Breast epithelium (tissue), 4 donors: ENCODE results near the gene ITGB8. TPM values are rescaled to one million over a fixed set of nuclear protein-coding genes. Genes with fewer than 3 reads are reported as not detected.

Source experiments
- DNase-seq, 2 donors: peaks; one replicate each; pipeline ENCODE4 v3.0.0-alpha.2; 2019; ENCODE audit warnings: low spot score in 2 of 2
- H3K27ac ChIP-seq, 2 donors: fragments of 200-600 bp; sonication (generic) in 1 of 2; one replicate each; pipeline ENCODE4 v1.5.1; 2016 to 2019; ENCODE audit warnings: mild to moderate bottlenecking in 1 of 2
- H3K27me3 ChIP-seq, 2 donors: fragments of 200-600 bp; sonication (generic) in 1 of 2; one replicate each; pipeline versions ENCODE4 v1.5.1 to v1.6.0; 2017 to 2019; ENCODE audit warnings: control low read depth in 1 of 2, mild to moderate bottlenecking in 1 of 2
- H3K36me3 ChIP-seq: fragments of 200-600 bp; one replicate; pipeline ENCODE4 v1.5.1; 2019
- H3K4me1 ChIP-seq, 2 donors: fragments of 200-600 bp; sonication (generic); one replicate each; pipeline ENCODE4 v1.5.1; 2016 to 2019; ENCODE audit warnings: control low read depth in 1 of 2
- H3K4me3 ChIP-seq, 3 donors: fragments of 200-600 bp; sonication (generic); 1 replicate in 2 of 3; 2 replicates in 1 of 3; pipeline ENCODE4 v1.5.1; 2016 to 2019; ENCODE audit warnings: mild to moderate bottlenecking in 3 of 3, moderate library complexity in 2 of 3
- H3K9me3 ChIP-seq, 2 donors: fragments of 200-600 bp; sonication (generic) in 1 of 2; one replicate each; pipeline ENCODE4 v1.5.1; 2016 to 2019; ENCODE audit warnings: control low read depth in 1 of 2
- POLR2A ChIP-seq: fragments of 450-650 bp; IDR thresholded peaks from one replicate; pipeline ENCODE4 v1.6.1; 2016; ENCODE audit warnings: antibody characterized with exemption, mild to moderate bottlenecking, moderate library complexity
- POLR2AphosphoS5 ChIP-seq, 3 donors: sonication (generic); formaldehyde crosslinking; IDR thresholded peaks; one replicate each; pipeline ENCODE4 v1.6.1; 2017; ENCODE audit warnings: antibody characterized with exemption in 3 of 3
- intact Hi-C: fragments of 100-400 bp; cut with DNase I; formaldehyde crosslinking; loops from one replicate; pipeline ENCODE4 v1.15.1; 2023; ENCODE audit warnings: low total_unique reads
- total RNA-seq, 3 donors: library from RNA; depleted of rRNA; stranded (reverse); fragments of >200 nt; gene quantifications; one replicate each; pipeline ENCODE4 v1.1.0, GENCODE V29; 2016
- TF ChIP-seq, protein P1 (sequence below), 3 donors: fragments of 450-650 bp; IDR thresholded peaks; one replicate each; pipeline ENCODE4 v1.5.1; 2016 to 2017; ENCODE audit warnings: antibody characterized with exemption in 3 of 3, mild to moderate bottlenecking in 3 of 3, moderate library complexity in 3 of 3

ITGB8 gene
- total RNA-seq, 3 donors from 2014 or later, result 1.6 to 154 (median 52.1) TPM

DNA sequence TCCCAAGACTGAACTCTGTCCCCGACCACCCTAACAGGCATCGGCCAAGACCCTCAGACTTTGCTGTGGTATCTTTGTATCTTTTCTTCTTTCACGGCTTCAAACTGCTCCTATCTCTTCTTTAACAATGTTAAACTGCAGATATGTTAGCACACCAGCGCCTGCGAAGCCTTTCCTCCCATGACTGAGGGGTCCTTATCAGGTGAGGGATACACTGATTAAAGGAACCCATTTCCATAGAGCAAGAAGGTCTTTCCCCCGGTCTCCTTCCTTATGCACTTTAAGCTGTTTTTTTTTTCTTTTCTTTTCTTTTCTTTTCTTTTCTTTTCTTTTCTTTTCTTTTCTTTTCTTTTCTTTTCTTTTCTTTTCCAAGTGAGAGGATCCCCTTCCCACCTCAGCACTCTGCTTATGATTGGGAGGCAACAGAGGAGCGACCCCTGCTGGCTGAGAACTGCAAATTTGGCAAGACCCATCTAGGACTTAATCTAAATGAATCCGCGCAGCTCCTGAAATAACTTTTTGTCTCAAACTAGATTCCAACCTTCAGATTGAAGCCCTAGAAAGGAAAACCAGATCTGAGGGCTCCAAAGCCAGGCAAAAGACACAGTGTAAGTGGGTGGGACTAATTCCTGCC is 109.9 kb downstream of the ITGB8 start:
- Histone ChIP-seq H3K27me3 (no peaks in the 10 kb centered on the region), H3K36me3 (no peaks in the 10 kb centered on the region), H3K27ac (no peak overlapping the region), H3K9me3 (peaks cover 0 to 11% of the 10 kb centered on the region in 2 donors), H3K4me3 (no peak overlapping the region), H3K4me1 (no peaks in the 10 kb centered on the region)
- TF ChIP-seq POLR2AphosphoS5 (IDR thresholded peaks at IDR 0.05), result no peak
- TF ChIP-seq, protein P1, sequence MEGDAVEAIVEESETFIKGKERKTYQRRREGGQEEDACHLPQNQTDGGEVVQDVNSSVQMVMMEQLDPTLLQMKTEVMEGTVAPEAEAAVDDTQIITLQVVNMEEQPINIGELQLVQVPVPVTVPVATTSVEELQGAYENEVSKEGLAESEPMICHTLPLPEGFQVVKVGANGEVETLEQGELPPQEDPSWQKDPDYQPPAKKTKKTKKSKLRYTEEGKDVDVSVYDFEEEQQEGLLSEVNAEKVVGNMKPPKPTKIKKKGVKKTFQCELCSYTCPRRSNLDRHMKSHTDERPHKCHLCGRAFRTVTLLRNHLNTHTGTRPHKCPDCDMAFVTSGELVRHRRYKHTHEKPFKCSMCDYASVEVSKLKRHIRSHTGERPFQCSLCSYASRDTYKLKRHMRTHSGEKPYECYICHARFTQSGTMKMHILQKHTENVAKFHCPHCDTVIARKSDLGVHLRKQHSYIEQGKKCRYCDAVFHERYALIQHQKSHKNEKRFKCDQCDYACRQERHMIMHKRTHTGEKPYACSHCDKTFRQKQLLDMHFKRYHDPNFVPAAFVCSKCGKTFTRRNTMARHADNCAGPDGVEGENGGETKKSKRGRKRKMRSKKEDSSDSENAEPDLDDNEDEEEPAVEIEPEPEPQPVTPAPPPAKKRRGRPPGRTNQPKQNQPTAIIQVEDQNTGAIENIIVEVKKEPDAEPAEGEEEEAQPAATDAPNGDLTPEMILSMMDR (IDR thresholded peaks at IDR 0.05), result peak in 1 of 3 donors; percentile 9
- DNase-seq, result no peak
- intact Hi-C loops, result no loop called here

DNA sequence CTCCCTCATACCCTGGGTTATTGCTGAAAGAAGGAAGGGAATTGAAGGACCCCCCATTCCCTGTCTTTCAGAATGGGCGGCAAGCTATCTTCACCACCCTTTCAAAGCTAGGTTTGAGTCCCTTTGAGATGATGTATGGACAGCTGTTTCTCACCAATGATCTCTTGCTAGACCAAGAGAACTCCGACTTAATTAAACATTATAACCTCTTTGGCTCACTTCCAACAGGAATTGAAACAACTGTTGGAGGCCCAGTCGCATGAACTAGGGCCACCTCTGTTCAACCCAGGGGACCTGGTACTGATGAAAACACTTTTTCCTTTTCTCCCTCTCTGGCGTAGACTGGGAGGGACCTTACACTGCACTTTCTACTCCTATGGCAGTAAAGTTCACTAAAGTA is 110.6 kb downstream of the ITGB8 start:
- Histone ChIP-seq H3K9me3 (peaks cover 0 to 11% of the 10 kb centered on the region in 2 donors), H3K4me3 (no peak overlapping the region), H3K36me3 (no peaks in the 10 kb centered on the region), H3K4me1 (no peaks in the 10 kb centered on the region), H3K27me3 (no peaks in the 10 kb centered on the region), H3K27ac (no peak overlapping the region)
- no peak for DNase-seq
- TF ChIP-seq POLR2AphosphoS5 (IDR thresholded peaks at IDR 0.05) (no peak), POLR2A (no peak)
- TF ChIP-seq, protein P1 (IDR thresholded peaks at IDR 0.05), result no peak
- intact Hi-C loops, result no loop called here

DNA sequence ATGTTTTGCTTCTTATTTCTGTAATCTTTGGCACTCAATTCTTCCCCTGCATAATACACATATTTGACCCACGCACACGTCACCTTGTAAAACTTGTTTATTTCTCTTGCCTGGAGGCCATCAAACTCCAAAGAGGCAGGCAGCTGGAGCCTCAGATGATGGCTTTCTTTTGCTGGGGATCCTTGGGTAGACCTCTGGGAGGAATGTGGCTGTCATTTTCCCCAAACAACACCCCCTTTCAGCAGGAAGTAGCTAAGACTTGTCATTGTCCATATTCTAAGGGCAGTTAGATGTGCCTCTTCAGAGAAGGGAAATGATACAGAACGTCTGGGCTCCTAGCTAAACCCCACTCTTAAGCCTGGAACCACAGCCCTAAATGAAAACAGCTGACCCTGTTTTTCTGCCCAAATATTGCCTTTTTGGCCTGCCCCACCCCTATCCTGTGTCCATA is 111.3 kb downstream of the ITGB8 start:
- no peak for DNase-seq
- H3K27me3 ChIP-seq, result no peaks in the 10 kb centered on the region
- intact Hi-C loops, result no loop called here
- no peak overlapping the region for H3K4me3 ChIP-seq
- peaks cover 0 to 11% of the 10 kb centered on the region in 2 donors for H3K9me3 ChIP-seq
- no peaks in the 10 kb centered on the region for H3K4me1 ChIP-seq
- H3K36me3 ChIP-seq, result no peaks in the 10 kb centered on the region
- no peak for TF ChIP-seq POLR2AphosphoS5 (IDR thresholded peaks at IDR 0.05)
- TF ChIP-seq, protein P1 (IDR thresholded peaks at IDR 0.05), result no peak
- TF ChIP-seq POLR2A, result no peak
- H3K27ac ChIP-seq, result no peak overlapping the region

DNA sequence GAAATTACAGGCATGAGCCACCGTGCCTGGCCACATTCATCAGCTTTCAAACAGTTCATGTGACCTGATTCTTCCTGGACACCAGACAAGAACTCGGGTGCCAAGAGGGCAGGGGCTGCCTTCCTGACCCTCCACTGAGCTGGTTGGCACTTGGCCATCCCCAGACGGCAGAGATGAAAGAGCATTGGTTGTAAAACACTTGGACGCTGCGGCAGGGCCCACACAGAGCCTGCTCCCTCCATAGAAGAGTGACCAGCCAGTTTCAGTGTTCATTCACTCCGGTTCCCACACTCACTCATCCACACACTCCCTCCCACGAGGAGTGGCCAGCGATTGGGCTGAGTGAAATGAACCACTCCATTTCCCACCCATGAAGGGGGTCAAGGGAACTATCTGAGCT is 112.3 kb downstream of the ITGB8 start:
- no peaks in the 10 kb centered on the region for H3K27me3 ChIP-seq
- TF ChIP-seq, protein P1 (IDR thresholded peaks at IDR 0.05), result no peak
- TF ChIP-seq POLR2AphosphoS5 (IDR thresholded peaks at IDR 0.05), result no peak
- TF ChIP-seq POLR2A, result no peak
- H3K4me1 ChIP-seq, result no peaks in the 10 kb centered on the region
- H3K9me3 ChIP-seq, result peaks cover 0 to 11% of the 10 kb centered on the region in 2 donors
- no peak overlapping the region for H3K4me3 ChIP-seq
- H3K36me3 ChIP-seq, result no peaks in the 10 kb centered on the region
- H3K27ac ChIP-seq, result no peak overlapping the region
- DNase-seq, result no peak
- intact Hi-C loops, result no loop called here

DNA sequence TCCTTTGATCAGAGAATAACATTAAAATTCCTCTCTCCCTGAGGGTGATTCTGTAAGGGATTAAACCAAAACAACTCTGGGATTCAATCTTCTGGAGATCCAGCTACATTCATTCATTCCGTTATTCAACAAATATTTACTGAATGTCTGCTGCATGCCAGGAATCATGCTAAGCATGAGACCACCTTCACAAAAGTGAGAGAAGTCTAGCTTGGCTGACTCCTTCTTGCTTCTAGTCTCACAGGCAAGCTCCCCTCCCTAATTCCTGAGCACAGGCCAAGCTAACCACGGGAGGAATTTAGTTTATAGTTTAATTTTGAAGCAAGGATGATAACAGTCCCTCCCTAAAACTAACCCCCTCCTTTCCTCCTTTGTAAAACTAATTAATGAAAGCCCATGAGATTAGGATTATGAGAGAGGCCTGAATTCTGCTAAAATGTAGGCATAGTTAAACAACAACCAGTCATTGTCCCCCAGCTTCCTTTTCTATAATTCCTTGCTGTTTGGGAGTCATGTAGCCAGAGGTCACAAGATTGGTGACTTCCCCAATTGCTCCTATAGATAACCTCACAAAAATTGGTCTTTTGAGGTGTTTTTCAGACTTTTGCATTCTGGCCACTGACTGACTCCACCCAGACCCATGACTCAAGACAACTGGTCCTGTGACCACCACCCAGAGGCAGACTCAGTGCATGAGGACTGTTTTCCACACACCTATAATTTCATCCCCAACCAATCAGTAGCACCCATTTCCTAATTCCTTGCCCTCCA is 113.5 kb downstream of the ITGB8 start:
- Histone ChIP-seq H3K9me3 (peaks cover 0 to 11% of the 10 kb centered on the region in 2 donors), H3K36me3 (no peaks in the 10 kb centered on the region), H3K4me3 (no peak overlapping the region), H3K4me1 (no peaks in the 10 kb centered on the region), H3K27ac (no peak overlapping the region), H3K27me3 (no peaks in the 10 kb centered on the region)
- TF ChIP-seq POLR2AphosphoS5 (IDR thresholded peaks at IDR 0.05), result no peak
- TF ChIP-seq, protein P1 (IDR thresholded peaks at IDR 0.05), result no peak
- TF ChIP-seq POLR2A, result no peak
- intact Hi-C loops, result no loop called here
- no peak for DNase-seq
